Kidney epithelial cell (primary cell): ENCODE results near the gene CEP89. TPM values are rescaled to one million over a fixed set of nuclear protein-coding genes. Genes with fewer than 3 reads are reported as not detected.
"Not testable (repeated sequence)": the region's sequence is repeated elsewhere in the genome, so short reads cannot be mapped to it uniquely, and the experiment has no call there.

ENCODE experiments used
- DNase-seq: peaks from one replicate; pipeline ENCODE4 v3.0.0-alpha.2; 2010; ENCODE audit warnings: low read depth
- H3K27me3 ChIP-seq: 2 replicates; pipeline ENCODE4 v1.6.0; 2011; ENCODE audit warnings: low read length; ENCODE audit not compliant: control insufficient read depth, insufficient read depth
- H3K36me3 ChIP-seq: 2 replicates; pipeline ENCODE4 v1.5.1; 2011; ENCODE audit warnings: low read length; ENCODE audit not compliant: control insufficient read depth, insufficient read depth
- H3K4me3 ChIP-seq: 2 replicates; pipeline ENCODE4 v1.5.1; 2011; ENCODE audit warnings: low read depth, mild to moderate bottlenecking, control low read depth, low read length
- total RNA-seq: library from RNA; depleted of rRNA; stranded (reverse); fragments of >200 nt; gene quantifications from 2 replicates; pipeline ENCODE4 v1.2.3, GENCODE V29; 2015
- TF ChIP-seq, protein P1 (sequence below): IDR thresholded peaks from 2 replicates; pipeline ENCODE4 v1.5.1; 2011; ENCODE audit warnings: mild to moderate bottlenecking, moderate library complexity, low read length, control low read depth, inconsistent platforms; ENCODE audit not compliant: insufficient read depth, poor library complexity, severe bottlenecking

Gene CEP89
- total RNA-seq = 27.5 and 29.9 TPM in 2 replicates

DNA sequence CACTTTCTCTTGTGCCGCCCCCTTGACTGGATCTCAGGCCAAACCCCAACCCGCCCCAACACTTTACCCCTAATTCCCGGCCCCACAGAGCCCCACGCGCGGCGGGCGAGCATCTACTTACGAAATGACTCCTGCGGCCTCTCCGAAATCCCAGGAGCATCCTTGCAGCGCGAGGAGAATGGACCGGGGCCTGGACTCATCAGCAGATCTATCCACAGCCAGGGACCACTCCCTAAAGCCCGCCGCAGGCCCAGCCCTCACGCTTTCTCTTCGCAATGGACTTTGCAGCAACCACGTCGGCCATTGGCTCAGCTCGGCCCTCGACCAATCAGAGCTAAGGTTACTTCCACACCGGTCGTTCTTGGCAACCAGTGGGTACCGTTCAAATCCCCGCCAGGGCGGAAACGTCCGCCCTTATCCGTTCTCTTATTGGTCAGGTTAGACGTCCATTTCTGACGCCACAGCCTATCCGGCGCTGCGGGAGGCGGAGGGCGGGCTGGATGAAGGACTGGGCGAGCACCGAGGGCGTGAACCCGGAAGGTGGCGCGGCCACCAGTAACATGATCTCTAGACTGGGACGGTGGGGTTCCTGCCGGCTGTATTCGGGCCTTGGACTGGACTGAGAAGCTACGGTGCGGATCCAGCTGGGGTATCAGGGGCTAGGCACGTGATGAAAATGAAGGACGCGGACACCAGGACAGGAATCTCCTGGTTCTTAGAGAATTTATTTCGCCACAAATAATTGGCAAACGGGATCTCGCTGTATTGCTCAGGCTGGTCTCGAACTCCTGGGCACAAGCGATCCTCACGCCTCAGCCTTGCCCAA lies at the start of gene CEP89, which contains the start of gene FAAP24:
TSS of gene CEP89 (minus strand) at position 244 of the 826 bp plus-strand sequence. CDS start at position 160, 84 bp downstream.
TSS of gene FAAP24 (plus strand) at position 528 of the 826 bp plus-strand sequence. CDS start 955 bp downstream, outside the sequence.
- Histone ChIP-seq H3K36me3 (peaks cover 1% of the 10 kb centered on the region), H3K27me3 (no peaks in the 10 kb centered on the region), H3K4me3 (peak within 1 kb of the TSS; percentile 70)
- DNase-seq = peak; percentile 92
- TF ChIP-seq, protein P1, sequence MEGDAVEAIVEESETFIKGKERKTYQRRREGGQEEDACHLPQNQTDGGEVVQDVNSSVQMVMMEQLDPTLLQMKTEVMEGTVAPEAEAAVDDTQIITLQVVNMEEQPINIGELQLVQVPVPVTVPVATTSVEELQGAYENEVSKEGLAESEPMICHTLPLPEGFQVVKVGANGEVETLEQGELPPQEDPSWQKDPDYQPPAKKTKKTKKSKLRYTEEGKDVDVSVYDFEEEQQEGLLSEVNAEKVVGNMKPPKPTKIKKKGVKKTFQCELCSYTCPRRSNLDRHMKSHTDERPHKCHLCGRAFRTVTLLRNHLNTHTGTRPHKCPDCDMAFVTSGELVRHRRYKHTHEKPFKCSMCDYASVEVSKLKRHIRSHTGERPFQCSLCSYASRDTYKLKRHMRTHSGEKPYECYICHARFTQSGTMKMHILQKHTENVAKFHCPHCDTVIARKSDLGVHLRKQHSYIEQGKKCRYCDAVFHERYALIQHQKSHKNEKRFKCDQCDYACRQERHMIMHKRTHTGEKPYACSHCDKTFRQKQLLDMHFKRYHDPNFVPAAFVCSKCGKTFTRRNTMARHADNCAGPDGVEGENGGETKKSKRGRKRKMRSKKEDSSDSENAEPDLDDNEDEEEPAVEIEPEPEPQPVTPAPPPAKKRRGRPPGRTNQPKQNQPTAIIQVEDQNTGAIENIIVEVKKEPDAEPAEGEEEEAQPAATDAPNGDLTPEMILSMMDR = no peak

GRCh38 chr19:33010891-33011290 lies 39.1 kb upstream of the CEP89 start:
- not testable (repeated sequence) for H3K27me3 ChIP-seq, H3K36me3 ChIP-seq, DNase-seq, H3K4me3 ChIP-seq

DNA sequence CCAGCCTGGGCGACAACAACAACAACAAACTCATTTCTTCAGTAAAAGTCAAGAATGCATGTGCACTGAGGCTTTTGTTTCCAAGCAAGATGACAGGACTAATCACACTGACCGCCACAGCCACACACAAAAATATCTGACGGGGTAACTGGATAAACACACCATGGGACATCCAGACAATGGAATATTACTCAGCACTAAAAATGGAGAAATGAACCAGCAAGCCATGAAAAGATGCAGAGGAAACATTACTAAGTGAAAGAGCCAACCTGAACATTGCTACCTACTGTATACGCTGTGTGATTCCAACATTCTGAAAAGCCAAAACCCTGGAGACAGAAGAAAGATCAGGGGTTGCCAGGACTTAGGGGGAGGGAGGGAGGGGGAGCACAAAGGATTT lies 37.0 kb upstream of the CEP89 start:
- peaks cover 2% of the 10 kb centered on the region for H3K36me3 ChIP-seq
- TF ChIP-seq, protein P1 = no peak

GRCh38 chr19:33005440-33005839 lies 33.7 kb upstream of the CEP89 start:
- Histone ChIP-seq H3K4me3 (no peak overlapping the region), H3K27me3 (no peaks in the 10 kb centered on the region), H3K36me3 (peaks cover 1% of the 10 kb centered on the region)
- no peak for DNase-seq
- TF ChIP-seq, protein P1 = no peak

More for the DNA sequence above, 37.0 kb upstream of the CEP89 start:
- no peak overlapping the region for H3K4me3 ChIP-seq
- no peak for DNase-seq
- H3K27me3 ChIP-seq = no peaks in the 10 kb centered on the region

DNA sequence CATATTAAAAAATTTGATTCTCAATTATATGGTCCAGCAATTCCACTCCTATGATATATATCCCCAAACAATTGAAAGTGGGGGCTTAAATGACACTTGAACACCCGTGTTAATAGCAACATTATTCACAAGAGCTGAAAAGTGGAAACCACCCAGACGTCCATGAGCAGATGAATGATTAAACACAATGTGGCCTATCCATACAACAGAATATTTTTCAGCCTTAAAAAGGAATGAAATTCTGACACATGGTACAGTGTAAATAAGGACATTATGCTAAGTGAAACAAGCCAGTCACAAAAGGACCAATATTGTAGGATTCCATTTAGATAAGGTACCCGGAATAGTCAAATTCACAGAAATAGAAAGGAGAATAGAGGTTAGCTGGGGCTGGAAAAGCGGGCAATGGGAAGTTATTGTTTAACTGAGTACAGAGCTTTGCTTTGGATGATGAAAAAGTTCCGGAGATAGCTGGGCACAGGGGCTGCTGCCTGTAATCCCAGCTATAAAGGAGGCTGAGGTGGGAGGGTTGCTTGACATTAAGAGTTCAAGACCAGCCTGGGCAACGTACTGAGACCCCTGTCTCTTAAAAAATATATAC lies 31.8 kb upstream of the CEP89 start:
- DNase-seq = peak; percentile 1
- not testable (repeated sequence) for H3K36me3 ChIP-seq

DNA sequence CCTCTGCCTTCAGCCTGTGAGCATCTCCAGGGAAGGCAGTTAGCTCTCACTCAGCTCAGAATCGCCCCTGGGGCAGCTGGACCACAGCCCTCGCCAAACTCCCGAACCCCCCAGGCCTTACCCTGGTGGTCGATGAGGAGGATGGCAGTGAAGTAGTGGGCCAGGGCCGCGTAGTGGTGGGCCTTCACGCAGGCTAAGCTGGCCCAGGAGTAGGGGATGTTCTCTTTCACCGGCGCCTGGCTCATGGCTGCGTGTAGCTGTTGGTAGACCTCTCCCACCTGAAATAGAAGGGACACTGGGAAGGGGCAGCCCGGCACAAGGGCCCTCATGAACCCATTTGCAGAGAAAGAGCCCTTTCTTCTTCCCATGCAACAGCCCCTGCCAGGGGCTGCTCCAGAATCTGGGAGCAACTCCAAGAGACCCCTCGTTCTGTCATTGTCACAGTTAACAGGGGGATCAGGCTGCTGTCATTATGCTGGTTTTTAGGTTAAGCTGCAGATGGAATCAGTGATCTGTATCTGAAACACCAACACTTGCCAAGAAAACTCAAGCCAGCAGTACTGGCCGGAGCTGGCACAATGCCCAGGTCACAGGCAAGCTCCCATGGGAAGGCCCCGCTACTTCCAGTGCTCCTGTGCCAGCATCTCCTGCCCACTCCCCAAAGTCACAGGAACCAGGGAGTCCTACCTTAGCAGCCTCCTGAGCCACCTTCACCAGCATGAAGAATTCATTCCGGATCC lies 30.5 kb upstream of the CEP89 start:
- not testable (repeated sequence) for H3K27me3 ChIP-seq, H3K36me3 ChIP-seq, H3K4me3 ChIP-seq, DNase-seq

More for the DNA sequence above, 31.8 kb upstream of the CEP89 start:
- not testable (repeated sequence) for H3K27me3 ChIP-seq, H3K4me3 ChIP-seq

- Histone ChIP-seq H3K27me3 (no peaks in the 10 kb centered on the region), H3K36me3 (peaks cover 1% of the 10 kb centered on the region), H3K4me3 (no peak overlapping the region)
- TF ChIP-seq, protein P1 = no peak
- DNase-seq = no peak
Observed at GRCh38 chr19:33000910-33001309, 29.2 kb upstream of the CEP89 start.
